Fibroblast of lung (primary cell): ENCODE data around the gene LONP2. TPM values are rescaled to one million over a fixed set of nuclear protein-coding genes. Genes with fewer than 3 reads are reported as not detected.

Experiments used
- DNase-seq, 2 donors: peaks; one replicate each; pipeline versions ENCODE4 v3.0.0 to v3.0.0-alpha.2; 2010; ENCODE audit warnings: low read depth in 2 of 2
- H2AFZ ChIP-seq: 2 replicates; pipeline ENCODE4 v1.5.1; 2012; ENCODE audit warnings: low read length, control low read depth, inconsistent platforms
- H3K27ac ChIP-seq: 2 replicates; pipeline ENCODE4 v1.5.1; 2011; ENCODE audit warnings: low read length, control low read depth; ENCODE audit not compliant: insufficient read depth
- H3K27me3 ChIP-seq: 2 replicates; pipeline ENCODE4 v1.5.1; 2011; ENCODE audit warnings: mild to moderate bottlenecking, low read length; ENCODE audit not compliant: control insufficient read depth, insufficient read depth
- H3K36me3 ChIP-seq: 2 replicates; pipeline ENCODE4 v1.5.1; 2011; ENCODE audit warnings: low read length; ENCODE audit not compliant: control insufficient read depth, insufficient read depth
- H3K4me1 ChIP-seq: 2 replicates; pipeline ENCODE4 v1.5.1; 2011; ENCODE audit warnings: low read length; ENCODE audit not compliant: control insufficient read depth, insufficient read depth; ENCODE audit errors: extremely low read depth
- H3K4me2 ChIP-seq: 2 replicates; pipeline ENCODE4 v1.5.1; 2011; ENCODE audit warnings: low read length, control low read depth; ENCODE audit not compliant: insufficient read depth; ENCODE audit errors: extremely low read depth
- H3K4me3 ChIP-seq, 4 experiments: fragments of 200-600 bp in 1 of 4; sonication (generic) in 1 of 4; replicated peaks in 1 of 4; 2 replicates each; pipeline ENCODE4 v1.5.1; 2011 to 2016; ENCODE audit warnings: low read length in 4 of 4, low read depth in 3 of 4, mild to moderate bottlenecking in 3 of 4, control low read depth in 2 of 4, inconsistent platforms in 1 of 4, mixed read lengths in 1 of 4; ENCODE audit not compliant: insufficient read depth in 1 of 4; ENCODE audit errors: control extremely low read depth in 1 of 4
- H3K79me2 ChIP-seq: 2 replicates; pipeline ENCODE4 v1.5.1; 2012; ENCODE audit warnings: mild to moderate bottlenecking, low read length, inconsistent platforms; ENCODE audit not compliant: control insufficient read depth, insufficient read depth
- H3K9ac ChIP-seq: 2 replicates; pipeline ENCODE4 v1.5.1; 2011; ENCODE audit warnings: mild to moderate bottlenecking, low read length, control low read depth; ENCODE audit not compliant: insufficient read depth
- H3K9me3 ChIP-seq: 2 replicates; pipeline ENCODE4 v1.5.1; 2012; ENCODE audit warnings: low read depth, low read length; ENCODE audit not compliant: control insufficient read depth, insufficient read depth
- H4K20me1 ChIP-seq: 2 replicates; pipeline ENCODE4 v1.5.1; 2011; ENCODE audit warnings: low read length; ENCODE audit not compliant: control insufficient read depth, insufficient read depth; ENCODE audit errors: extremely low read depth
- CTCF ChIP-seq, 2 donors: IDR thresholded peaks in 1 of 2; conservative IDR thresholded peaks in 1 of 2; 1 replicate in 1 of 2; 2 replicates in 1 of 2; pipeline ENCODE4 v1.5.1; 2011 to 2012; ENCODE audit warnings: low read length in 2 of 2, control low read depth in 1 of 2, inconsistent platforms in 1 of 2, low read depth in 1 of 2, mild to moderate bottlenecking in 1 of 2
- EZH2 ChIP-seq: IDR thresholded peaks from 2 replicates; pipeline ENCODE4 v1.5.1; 2012; ENCODE audit warnings: low read length, control low read depth, mild to moderate bottlenecking; ENCODE audit errors: missing control alignments
- polyA plus RNA-seq, 2 donors: library from polyadenylated mRNA; depleted of rRNA in 1 of 2; stranded (reverse) in 1 of 2; unstranded in 1 of 2; fragments of >200 nt; gene quantifications; 2 replicates each; pipeline ENCODE4 v1.2.1, GENCODE V29; 2011 to 2012; ENCODE audit warnings: missing spikeins in 1 of 2
- total RNA-seq: library from RNA; depleted of rRNA; stranded (reverse); fragments of >200 nt; gene quantifications from 2 replicates; pipeline ENCODE4 v1.2.1, GENCODE V29; 2014

Gene LONP2
- total and polyA plus RNA-seq, 2 donors (not counting 1 experiment from before 2014, with no cell fraction given), result 44.0 to 60.8 TPM

GRCh38 chr16:48276102-48276501 is 32.0 kb downstream of the LONP2 start:
- no peaks in the 10 kb centered on the region for H3K9me3 ChIP-seq
- no peak overlapping the region for H3K4me2 ChIP-seq
- H3K27ac ChIP-seq, result no peak overlapping the region
- peak in 1 of 2 donors; percentile 76 for DNase-seq
- no peak for TF ChIP-seq EZH2
- H3K4me1 ChIP-seq, result no peaks in the 10 kb centered on the region
- no peak overlapping the region for H2AFZ ChIP-seq
- H4K20me1 ChIP-seq, result no peaks in the 10 kb centered on the region
- H3K79me2 ChIP-seq, result no peaks in the 10 kb centered on the region
- no peaks in the 10 kb centered on the region for H3K27me3 ChIP-seq
- no peak overlapping the region for H3K9ac ChIP-seq
- H3K36me3 ChIP-seq, result peaks cover 3% of the 10 kb centered on the region
- no peak overlapping the region for H3K4me3 ChIP-seq

GRCh38 chr16:48277158-48277557 is 33.1 kb downstream of the LONP2 start:
- no peak overlapping the region for H3K9ac ChIP-seq
- DNase-seq, result no peak
- no peak overlapping the region for H3K4me2 ChIP-seq
- no peaks in the 10 kb centered on the region for H3K9me3 ChIP-seq
- no peaks in the 10 kb centered on the region for H3K27me3 ChIP-seq
- no peaks in the 10 kb centered on the region for H3K79me2 ChIP-seq
- H4K20me1 ChIP-seq, result no peaks in the 10 kb centered on the region
- peaks cover 3% of the 10 kb centered on the region for H3K36me3 ChIP-seq
- no peak overlapping the region for H3K4me3 ChIP-seq
- no peak overlapping the region for H3K27ac ChIP-seq
- H2AFZ ChIP-seq, result no peak overlapping the region
- TF ChIP-seq EZH2 (no peak), CTCF (conservative IDR thresholded peaks at IDR 0.05 in 1 of 2, IDR thresholded peaks at IDR 0.05 in 1 of 2; ENCODE audit: low read depth in 1 of 2, low read length in 2 of 2) (no peak)
- no peaks in the 10 kb centered on the region for H3K4me1 ChIP-seq

GRCh38 chr16:48279199-48279598 is 35.1 kb downstream of the LONP2 start:
- TF ChIP-seq EZH2 (no peak), CTCF (conservative IDR thresholded peaks at IDR 0.05 in 1 of 2, IDR thresholded peaks at IDR 0.05 in 1 of 2; ENCODE audit: low read depth in 1 of 2, low read length in 2 of 2) (no peak)
- Histone ChIP-seq H3K9ac (no peak overlapping the region), H3K4me2 (no peak overlapping the region), H3K36me3 (peaks cover 3% of the 10 kb centered on the region), H3K79me2 (no peaks in the 10 kb centered on the region), H3K9me3 (no peaks in the 10 kb centered on the region), H3K4me1 (no peaks in the 10 kb centered on the region), H3K27ac (no peak overlapping the region), H3K27me3 (no peaks in the 10 kb centered on the region), H2AFZ (no peak overlapping the region), H3K4me3 (no peak overlapping the region), H4K20me1 (no peaks in the 10 kb centered on the region)
- peak in 1 of 2 donors; percentile 4 for DNase-seq
